WTC11 (cell line): ENCODE measurements around the gene CTCFL. TPM values are rescaled to one million over a fixed set of nuclear protein-coding genes. Genes with fewer than 3 reads are reported as not detected.

Experiments used
- ATAC-seq: fragments of 200-7000 bp; cut with Tn5 transposase; 2 replicates; pipeline ENCODE4 v1.10.0; 2021; ENCODE audit warnings: mild to moderate bottlenecking, moderate library complexity
- CTCF ChIA-PET: fragments of 300-600 bp; sonication (Branson Sonifier 250); formaldehyde crosslinking; loops from one replicate; lab custom pipeline; 2021; ENCODE audit warnings: antibody characterized with exemption; lab: Charles Lee
- POLR2A ChIA-PET: fragments of 350-600 bp; sonication (Branson Sonifier 250); formaldehyde crosslinking; loops from one replicate; lab custom pipeline; 2021; ENCODE audit warnings: antibody characterized with exemption; lab: Charles Lee
- DNase-seq: peaks from one replicate; pipeline ENCODE4 v3.0.0; 2021; ENCODE audit warnings: low spot score
- H3K27ac Mint-ChIP-seq: 2 replicates; pipeline ENCODE4 v1.8.0; 2021; ENCODE audit warnings: mixed read lengths
- H3K27me3 Mint-ChIP-seq: 2 replicates; pipeline ENCODE4 v1.8.0; 2021; ENCODE audit warnings: low read depth, mild to moderate bottlenecking, moderate library complexity, mixed read lengths
- H3K36me3 Mint-ChIP-seq: 2 replicates; pipeline ENCODE4 v1.8.0; 2021; ENCODE audit warnings: mixed read lengths
- H3K4me1 Mint-ChIP-seq: 2 replicates; pipeline ENCODE4 v1.8.0; 2022; ENCODE audit warnings: mixed read lengths
- H3K4me3 Mint-ChIP-seq: 2 replicates; pipeline ENCODE4 v1.8.0; 2021; ENCODE audit warnings: mild to moderate bottlenecking, moderate library complexity, mixed read lengths
- H3K9me3 Mint-ChIP-seq: 2 replicates; pipeline ENCODE4 v1.8.0; 2021; ENCODE audit warnings: mixed read lengths
- AR ChIP-seq: fragments of 250-450 bp; sonication (Bioruptor Pico); IDR thresholded peaks from 2 replicates; pipeline ENCODE4 v1.9.0; 2021; ENCODE audit warnings: mild to moderate bottlenecking
- CREB1 ChIP-seq: sonication (generic); formaldehyde crosslinking; IDR thresholded peaks from 2 replicates; pipeline ENCODE4 v1.8.0; 2023; ENCODE audit warnings: mild to moderate bottlenecking, missing genetic modification reagents
- CREM ChIP-seq: sonication (generic); formaldehyde crosslinking; IDR thresholded peaks from 2 replicates; pipeline ENCODE4 v1.8.1; 2022; ENCODE audit warnings: mild to moderate bottlenecking, missing genetic modification reagents, moderate library complexity
- ETV6 ChIP-seq: sonication (generic); formaldehyde crosslinking; IDR thresholded peaks from 2 replicates; pipeline ENCODE4 v1.8.1; 2022; ENCODE audit warnings: mild to moderate bottlenecking, missing genetic modification reagents
- FOXP1 ChIP-seq: sonication (generic); formaldehyde crosslinking; IDR thresholded peaks from 2 replicates; pipeline ENCODE4 v1.8.0; 2022; ENCODE audit warnings: missing genetic modification reagents, mild to moderate bottlenecking, moderate library complexity, borderline replicate concordance
- HMGA2 ChIP-seq: fragments of 250-450 bp; sonication (Bioruptor Pico); IDR thresholded peaks from 2 replicates; pipeline ENCODE4 v1.4.0; 2021; ENCODE audit warnings: mild to moderate bottlenecking, moderate library complexity
- JUN ChIP-seq: sonication (generic); formaldehyde crosslinking; IDR thresholded peaks from 2 replicates; pipeline ENCODE4 v1.8.0; 2023; ENCODE audit warnings: mild to moderate bottlenecking, missing genetic modification reagents
- NFE2L1 ChIP-seq: sonication (generic); formaldehyde crosslinking; IDR thresholded peaks from 2 replicates; pipeline ENCODE4 v1.8.1; 2023; ENCODE audit warnings: missing genetic modification reagents
- NFYB ChIP-seq: sonication (generic); formaldehyde crosslinking; conservative IDR thresholded peaks from 2 replicates; pipeline ENCODE4 v1.8.0; 2022; ENCODE audit warnings: low read depth, missing genetic modification reagents
- PRDM15 ChIP-seq: sonication (generic); formaldehyde crosslinking; IDR thresholded peaks from 2 replicates; pipeline ENCODE4 v1.8.0; 2022; ENCODE audit warnings: missing genetic modification reagents
- PRRX2 ChIP-seq: fragments of 250-450 bp; sonication (Bioruptor Pico); IDR thresholded peaks from 2 replicates; pipeline ENCODE4 v1.8.0; 2021; ENCODE audit warnings: mild to moderate bottlenecking
- SOX15 ChIP-seq: fragments of 250-450 bp; sonication (Bioruptor Pico); IDR thresholded peaks from 2 replicates; pipeline ENCODE4 v1.9.0; 2021; ENCODE audit warnings: mild to moderate bottlenecking
- TCF7 ChIP-seq: sonication (generic); formaldehyde crosslinking; IDR thresholded peaks from 2 replicates; pipeline ENCODE4 v1.8.0; 2022; ENCODE audit warnings: mild to moderate bottlenecking, low read depth, missing genetic modification reagents, moderate library complexity
- TEAD4 ChIP-seq: sonication (generic); formaldehyde crosslinking; IDR thresholded peaks from 2 replicates; pipeline ENCODE4 v1.8.0; 2022; ENCODE audit warnings: mild to moderate bottlenecking, missing genetic modification reagents
- ZBTB21 ChIP-seq: sonication (generic); formaldehyde crosslinking; IDR thresholded peaks from 2 replicates; pipeline ENCODE4 v1.8.1; 2023; ENCODE audit warnings: mild to moderate bottlenecking, missing genetic modification reagents, borderline replicate concordance
- ZNF121 ChIP-seq: sonication (generic); formaldehyde crosslinking; IDR thresholded peaks from 2 replicates; pipeline ENCODE4 v1.8.0; 2023; ENCODE audit warnings: missing genetic modification reagents
- total RNA-seq: library from RNA; stranded (reverse); gene quantifications from 3 replicates; pipeline ENCODE4 v1.2.3, GENCODE V29; 2021
- TF ChIP-seq, protein P1 (sequence below): sonication (generic); formaldehyde crosslinking; IDR thresholded peaks from 2 replicates; pipeline ENCODE4 v1.8.1; 2022; ENCODE audit warnings: mild to moderate bottlenecking, moderate library complexity, missing genetic modification reagents
- TF ChIP-seq, protein P2 (sequence below): sonication (generic); formaldehyde crosslinking; IDR thresholded peaks from 2 replicates; pipeline ENCODE4 v1.8.1; 2023; ENCODE audit warnings: mild to moderate bottlenecking, missing genetic modification reagents, borderline replicate concordance
- TF ChIP-seq, protein P3 (sequence below): sonication (generic); formaldehyde crosslinking; IDR thresholded peaks from 2 replicates; pipeline ENCODE4 v1.8.0; 2022; ENCODE audit warnings: mild to moderate bottlenecking, missing genetic modification reagents

The CTCFL gene
- total RNA-seq, 1 experiment from 2014 or later = 0.70 TPM

DNA sequence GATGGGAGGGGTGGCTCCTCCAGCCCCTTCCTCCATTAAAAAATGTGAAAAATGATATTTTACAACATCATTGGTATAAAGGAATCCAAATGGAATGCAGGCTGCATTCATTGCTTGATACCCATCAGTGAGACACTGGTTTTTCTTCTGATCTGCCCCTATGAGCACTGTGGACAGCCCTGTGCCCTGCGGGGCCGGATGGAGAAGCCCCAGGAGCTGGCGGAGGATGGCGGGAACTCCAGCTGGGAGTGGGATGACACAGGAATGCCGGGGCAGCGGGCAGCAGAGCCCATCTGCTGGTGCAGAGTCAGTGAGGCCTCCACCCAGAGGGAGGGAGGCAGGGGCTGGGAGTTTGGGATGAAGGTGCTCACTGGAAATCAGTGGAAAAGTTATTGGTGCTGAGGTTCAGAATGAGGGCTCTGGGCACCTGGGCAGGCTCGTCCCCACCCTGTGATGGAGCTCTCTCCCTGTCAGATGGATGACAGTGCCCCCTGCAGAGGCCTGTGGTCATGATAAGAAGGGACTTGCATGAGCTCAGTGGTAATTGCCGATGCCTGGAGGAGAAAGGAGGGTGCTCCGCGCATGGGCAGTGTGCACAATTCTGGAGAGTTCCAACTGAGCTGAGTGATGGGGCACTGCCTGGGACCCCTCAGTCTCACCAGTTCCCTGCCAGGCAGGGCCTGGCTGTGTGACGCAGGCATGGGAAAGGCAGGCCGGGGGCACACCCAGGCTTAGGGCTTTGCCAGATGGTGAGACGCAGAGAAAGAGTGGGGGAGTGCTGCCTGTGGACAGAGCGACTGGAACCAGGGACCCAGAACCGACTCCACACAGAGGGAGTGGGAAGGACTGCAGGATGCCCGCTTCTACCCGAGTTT, 23.2 kb downstream of the CTCFL start (continued):
- TF ChIP-seq AR (CRISPR knock-in tag) (no peak), ZNF121 (CRISPR knock-in tag) (no peak), NFE2L1 (CRISPR knock-in tag) (no peak), SOX15 (CRISPR knock-in tag) (no peak), TCF7 (CRISPR knock-in tag) (no peak), NFYB (CRISPR knock-in tag) (no peak)

DNA sequence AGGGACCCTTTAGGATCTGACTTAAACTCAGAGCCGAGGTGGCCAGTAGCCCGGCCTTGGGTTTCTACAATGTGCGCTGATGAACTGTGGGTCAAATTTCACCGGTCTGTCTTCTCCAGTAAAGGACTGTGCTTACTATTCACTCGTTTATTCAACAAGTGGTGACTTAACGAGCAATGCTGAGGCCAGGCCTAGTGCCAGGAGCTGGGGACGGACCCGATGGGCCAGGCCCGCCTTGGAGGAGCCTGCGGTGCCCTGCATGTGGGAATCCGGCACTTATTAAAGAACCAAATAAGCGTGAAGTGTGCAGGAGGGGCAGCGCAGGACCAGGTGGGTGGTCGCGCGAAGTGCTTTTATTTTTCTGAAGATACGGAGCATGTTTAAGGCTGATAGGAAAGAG, 24.0 kb downstream of the CTCFL start:
- H3K4me3 Mint-ChIP-seq = no peak overlapping the region
- H3K4me1 Mint-ChIP-seq = peaks cover 28% of the 10 kb centered on the region
- DNase-seq = no peak
- POLR2A ChIA-PET = no interaction called here
- peaks cover 10% of the 10 kb centered on the region for H3K9me3 Mint-ChIP-seq
- TF ChIP-seq ETV6 (CRISPR knock-in tag) = no peak
- no peak for TF ChIP-seq ZBTB21 (CRISPR knock-in tag)
- TF ChIP-seq, protein P1, sequence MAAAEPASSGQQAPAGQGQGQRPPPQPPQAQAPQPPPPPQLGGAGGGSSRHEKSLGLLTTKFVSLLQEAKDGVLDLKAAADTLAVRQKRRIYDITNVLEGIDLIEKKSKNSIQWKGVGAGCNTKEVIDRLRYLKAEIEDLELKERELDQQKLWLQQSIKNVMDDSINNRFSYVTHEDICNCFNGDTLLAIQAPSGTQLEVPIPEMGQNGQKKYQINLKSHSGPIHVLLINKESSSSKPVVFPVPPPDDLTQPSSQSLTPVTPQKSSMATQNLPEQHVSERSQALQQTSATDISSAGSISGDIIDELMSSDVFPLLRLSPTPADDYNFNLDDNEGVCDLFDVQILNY (CRISPR knock-in tag) = no peak
- TF ChIP-seq FOXP1 (CRISPR knock-in tag) = no peak
- TF ChIP-seq PRDM15 (CRISPR knock-in tag) = no peak
- no peak for TF ChIP-seq HMGA2
- no peak for TF ChIP-seq SOX15 (CRISPR knock-in tag)
- TF ChIP-seq AR (CRISPR knock-in tag) = no peak
- no peak for TF ChIP-seq CREM
- TF ChIP-seq PRRX2 = no peak
- no peak for TF ChIP-seq TEAD4
- no peak for TF ChIP-seq JUN (CRISPR knock-in tag)
- no peak for TF ChIP-seq CREB1 (CRISPR knock-in tag)
- TF ChIP-seq, protein P2, sequence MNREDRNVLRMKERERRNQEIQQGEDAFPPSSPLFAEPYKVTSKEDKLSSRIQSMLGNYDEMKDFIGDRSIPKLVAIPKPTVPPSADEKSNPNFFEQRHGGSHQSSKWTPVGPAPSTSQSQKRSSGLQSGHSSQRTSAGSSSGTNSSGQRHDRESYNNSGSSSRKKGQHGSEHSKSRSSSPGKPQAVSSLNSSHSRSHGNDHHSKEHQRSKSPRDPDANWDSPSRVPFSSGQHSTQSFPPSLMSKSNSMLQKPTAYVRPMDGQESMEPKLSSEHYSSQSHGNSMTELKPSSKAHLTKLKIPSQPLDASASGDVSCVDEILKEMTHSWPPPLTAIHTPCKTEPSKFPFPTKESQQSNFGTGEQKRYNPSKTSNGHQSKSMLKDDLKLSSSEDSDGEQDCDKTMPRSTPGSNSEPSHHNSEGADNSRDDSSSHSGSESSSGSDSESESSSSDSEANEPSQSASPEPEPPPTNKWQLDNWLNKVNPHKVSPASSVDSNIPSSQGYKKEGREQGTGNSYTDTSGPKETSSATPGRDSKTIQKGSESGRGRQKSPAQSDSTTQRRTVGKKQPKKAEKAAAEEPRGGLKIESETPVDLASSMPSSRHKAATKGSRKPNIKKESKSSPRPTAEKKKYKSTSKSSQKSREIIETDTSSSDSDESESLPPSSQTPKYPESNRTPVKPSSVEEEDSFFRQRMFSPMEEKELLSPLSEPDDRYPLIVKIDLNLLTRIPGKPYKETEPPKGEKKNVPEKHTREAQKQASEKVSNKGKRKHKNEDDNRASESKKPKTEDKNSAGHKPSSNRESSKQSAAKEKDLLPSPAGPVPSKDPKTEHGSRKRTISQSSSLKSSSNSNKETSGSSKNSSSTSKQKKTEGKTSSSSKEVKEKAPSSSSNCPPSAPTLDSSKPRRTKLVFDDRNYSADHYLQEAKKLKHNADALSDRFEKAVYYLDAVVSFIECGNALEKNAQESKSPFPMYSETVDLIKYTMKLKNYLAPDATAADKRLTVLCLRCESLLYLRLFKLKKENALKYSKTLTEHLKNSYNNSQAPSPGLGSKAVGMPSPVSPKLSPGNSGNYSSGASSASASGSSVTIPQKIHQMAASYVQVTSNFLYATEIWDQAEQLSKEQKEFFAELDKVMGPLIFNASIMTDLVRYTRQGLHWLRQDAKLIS (CRISPR knock-in tag) = no peak
- TF ChIP-seq, protein P3, sequence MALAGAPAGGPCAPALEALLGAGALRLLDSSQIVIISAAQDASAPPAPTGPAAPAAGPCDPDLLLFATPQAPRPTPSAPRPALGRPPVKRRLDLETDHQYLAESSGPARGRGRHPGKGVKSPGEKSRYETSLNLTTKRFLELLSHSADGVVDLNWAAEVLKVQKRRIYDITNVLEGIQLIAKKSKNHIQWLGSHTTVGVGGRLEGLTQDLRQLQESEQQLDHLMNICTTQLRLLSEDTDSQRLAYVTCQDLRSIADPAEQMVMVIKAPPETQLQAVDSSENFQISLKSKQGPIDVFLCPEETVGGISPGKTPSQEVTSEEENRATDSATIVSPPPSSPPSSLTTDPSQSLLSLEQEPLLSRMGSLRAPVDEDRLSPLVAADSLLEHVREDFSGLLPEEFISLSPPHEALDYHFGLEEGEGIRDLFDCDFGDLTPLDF (CRISPR knock-in tag) = no peak
- no peak for TF ChIP-seq NFE2L1 (CRISPR knock-in tag)
- ATAC-seq = no peak
- CTCF ChIA-PET = interaction anchor here (1.3 kb wide), 1 partner anchor 28 kb away, joined by 4 read pairs; no protein-coding TSS in a partner anchor
- H3K27me3 Mint-ChIP-seq = no peaks in the 10 kb centered on the region
- no peak overlapping the region for H3K27ac Mint-ChIP-seq
- H3K36me3 Mint-ChIP-seq = no peaks in the 10 kb centered on the region
